ENCODE results near the gene BCCIP.

- TF ChIP-seq CTCF (IDR thresholded peaks at IDR 0.05 in 8 of 11, conservative IDR thresholded peaks at IDR 0.05 in 3 of 11) (no peak), POLR2A (IDR thresholded peaks at IDR 0.05) (no peak), POLR2AphosphoS5 (IDR thresholded peaks at IDR 0.05) (no peak)
Measured at GRCh38 chr10:125857185-125857760, 33.9 kb downstream of the BCCIP start.
